GM11168 (cell line): ENCODE results near the gene STARD3NL.
"Not testable (repeated sequence)": the region's sequence is repeated elsewhere in the genome, so short reads cannot be mapped to it uniquely, and the experiment has no call there.

ENCODE experiments used
- in situ Hi-C: fragments of 300-500 bp; cut with MboI; formaldehyde crosslinking; loops from one replicate; pipeline ENCODE4 v1.12.0; 2022; ENCODE audit warnings: low sequenced_read_pairs; ENCODE audit not compliant: unreplicated experiment

STARD3NL gene, protein sequence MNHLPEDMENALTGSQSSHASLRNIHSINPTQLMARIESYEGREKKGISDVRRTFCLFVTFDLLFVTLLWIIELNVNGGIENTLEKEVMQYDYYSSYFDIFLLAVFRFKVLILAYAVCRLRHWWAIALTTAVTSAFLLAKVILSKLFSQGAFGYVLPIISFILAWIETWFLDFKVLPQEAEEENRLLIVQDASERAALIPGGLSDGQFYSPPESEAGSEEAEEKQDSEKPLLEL

DNA sequence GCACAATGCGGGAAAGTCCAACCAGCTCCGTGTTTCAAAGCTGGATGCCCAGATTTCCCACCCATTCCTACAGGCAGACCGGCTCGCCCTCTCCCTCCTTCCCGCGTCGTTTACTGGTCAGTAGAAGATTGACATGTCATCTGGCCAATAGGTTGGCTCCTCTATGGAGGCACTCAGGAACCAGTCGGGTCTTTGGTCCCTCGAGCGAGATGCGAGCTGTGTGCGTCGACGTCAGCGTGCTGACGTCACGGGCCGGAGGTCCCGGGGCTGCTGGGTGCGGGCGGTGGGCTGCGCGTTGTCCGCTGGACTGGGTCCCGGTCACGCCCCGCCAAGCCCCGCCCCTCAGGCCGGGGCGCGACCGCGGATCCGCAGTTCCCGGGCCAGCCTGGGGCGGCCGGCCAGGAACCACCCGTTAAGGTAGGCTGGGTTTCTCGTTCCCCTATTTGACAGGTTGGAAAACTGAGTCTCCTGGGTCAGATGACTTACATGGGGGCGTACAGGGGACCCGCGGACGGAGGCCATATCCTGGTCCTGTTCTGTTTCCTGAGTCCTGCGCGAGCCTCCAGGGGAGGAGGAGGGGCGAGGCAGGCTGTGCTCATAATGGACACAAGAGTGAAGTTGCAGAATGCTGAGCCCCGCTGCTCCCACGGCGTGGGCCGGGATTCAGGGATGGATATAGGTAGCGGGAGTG lies at the start of gene STARD3NL:
STARD3NL (plus strand) TSS at position 242 of the 691 bp plus-strand sequence. CDS start 29,260 bp downstream, outside the sequence.
- in situ Hi-C loops: no loop called here

DNA sequence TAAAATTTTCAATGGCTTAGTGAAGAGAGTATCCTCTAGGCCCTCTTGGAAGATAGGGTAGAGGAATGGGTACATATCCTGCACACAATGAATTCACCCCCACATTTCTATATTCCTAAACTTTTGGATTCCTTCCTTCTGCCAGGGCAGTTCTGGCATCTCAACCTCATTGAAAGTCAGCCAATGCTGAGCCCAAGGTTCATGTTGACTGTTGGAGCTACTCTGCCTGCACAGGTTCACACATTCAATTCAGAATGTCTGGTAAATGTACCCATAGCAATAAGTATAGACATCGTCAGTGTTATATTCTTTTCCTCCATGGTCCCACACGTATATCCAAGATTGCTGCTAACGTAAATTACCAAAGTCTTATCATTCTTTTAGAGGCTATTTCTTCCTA lies 48.9 kb upstream of the STARD3NL start:
- in situ Hi-C loops: no loop called here

DNA sequence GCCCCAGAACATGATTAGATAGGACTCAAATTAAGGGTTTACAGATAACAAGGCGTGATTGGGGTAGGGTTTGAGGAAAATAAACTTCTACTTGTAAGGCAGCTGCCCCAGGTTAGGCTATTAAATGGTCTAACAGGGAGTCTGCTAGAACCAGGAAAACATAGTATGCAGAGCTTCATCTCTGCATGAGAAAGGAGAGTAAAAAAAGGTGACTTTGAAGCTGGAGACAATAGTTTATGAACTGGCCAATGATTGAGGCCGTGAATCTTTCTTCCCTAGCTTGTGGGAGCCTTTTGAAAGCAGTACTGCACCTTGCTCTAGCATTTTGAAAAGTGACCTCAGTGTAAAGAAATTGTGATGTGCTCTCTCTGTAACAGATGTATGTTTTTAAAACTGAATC lies 48.5 kb upstream of the STARD3NL start:
- in situ Hi-C loops: no loop called here

DNA sequence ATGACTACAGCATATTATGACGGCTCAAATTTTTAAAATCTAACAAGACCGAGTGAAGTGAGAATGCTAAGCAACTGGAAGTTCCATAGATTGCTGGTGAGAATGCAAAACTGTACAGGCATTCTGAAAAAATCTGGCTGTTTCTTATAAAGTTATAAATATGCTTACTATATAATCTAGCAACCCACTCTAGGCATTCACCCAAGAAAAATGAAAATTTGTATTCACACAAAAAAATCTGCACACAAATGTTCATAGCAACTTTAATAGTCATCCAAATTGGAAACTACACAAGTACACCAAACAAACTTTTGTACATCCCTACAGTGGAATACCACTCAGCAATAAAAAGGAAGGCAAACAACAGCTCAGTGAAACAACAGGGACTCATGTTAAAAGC lies 39.9 kb upstream of the STARD3NL start:
- in situ Hi-C loops: no loop called here

DNA sequence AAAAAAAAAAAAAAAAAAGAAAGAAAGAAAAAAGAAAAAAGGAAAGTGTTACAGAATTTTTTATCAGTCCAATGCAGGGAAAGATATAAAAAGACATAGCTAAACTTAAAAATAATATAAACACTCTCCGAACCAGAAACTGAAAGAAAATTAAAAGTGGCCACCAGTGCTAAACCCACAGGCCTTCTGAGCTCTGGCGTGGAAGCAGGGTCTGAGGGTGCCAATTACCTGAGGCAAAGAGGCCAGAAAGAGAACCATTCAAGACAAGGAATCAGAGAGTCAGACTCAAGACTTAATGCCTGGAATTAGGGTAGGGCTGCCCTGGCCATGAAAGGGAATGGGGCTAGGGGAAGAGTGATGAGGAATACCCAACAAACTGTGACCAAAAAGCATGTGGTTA lies 36.9 kb upstream of the STARD3NL start:
- in situ Hi-C loops: no loop called here

DNA sequence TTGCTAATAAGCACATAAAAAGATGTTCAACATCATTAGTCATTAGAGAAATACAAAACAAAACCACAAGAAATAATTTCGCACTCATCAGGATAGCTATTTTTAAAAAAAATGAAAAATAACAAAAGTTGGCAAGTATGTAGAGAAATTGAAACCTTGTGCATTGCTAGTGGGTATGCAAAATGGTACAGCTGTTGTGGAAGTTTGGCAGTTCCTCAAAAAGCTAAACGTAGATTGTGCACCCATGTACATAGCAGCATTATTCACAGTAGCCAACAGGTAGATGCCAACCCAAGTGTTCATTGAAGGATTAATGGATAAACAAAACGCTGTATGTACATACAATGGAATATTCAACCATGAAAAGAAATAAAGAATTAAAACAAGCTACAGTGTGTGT lies 35.3 kb upstream of the STARD3NL start:
- in situ Hi-C loops: no loop called here

DNA sequence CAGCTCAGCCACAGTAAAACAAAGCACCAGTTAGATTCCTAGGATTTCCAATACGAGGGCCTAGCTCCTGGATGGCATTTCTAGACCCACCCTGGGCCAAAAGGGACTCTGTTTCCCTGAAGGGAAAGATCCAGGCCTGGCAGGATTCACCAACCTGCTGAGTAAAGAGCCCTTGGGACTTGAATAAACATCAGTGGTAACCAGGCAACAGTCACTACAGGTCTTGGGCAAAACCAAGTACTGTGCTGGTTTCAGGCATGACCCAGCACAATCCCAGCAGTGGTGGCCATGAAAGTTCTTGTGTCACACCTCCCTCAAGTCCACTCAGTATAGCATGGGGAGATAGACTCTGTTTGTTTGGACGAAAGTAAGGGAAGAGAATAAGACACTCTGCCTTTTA lies 31.0 kb upstream of the STARD3NL start:
- in situ Hi-C loops: no loop called here

DNA sequence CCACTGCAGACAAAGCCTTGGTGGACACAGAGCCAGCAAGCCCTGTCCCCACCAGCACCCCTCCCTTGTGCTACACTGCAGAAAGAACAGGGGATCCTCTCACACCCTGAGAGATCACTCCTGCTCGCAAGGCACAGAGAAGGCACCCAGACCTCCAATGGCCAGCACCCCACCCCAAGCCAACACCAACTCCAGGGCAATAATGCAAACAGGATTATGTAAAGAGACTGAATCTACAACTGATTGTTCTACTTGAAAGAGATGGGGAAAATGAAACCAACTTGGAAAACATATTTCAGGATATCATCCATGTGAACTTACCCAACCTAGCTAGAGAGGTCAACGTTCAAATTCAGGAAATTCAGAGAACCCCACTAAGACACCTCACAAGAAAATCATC lies 26.5 kb upstream of the STARD3NL start:
- in situ Hi-C loops: no loop called here

DNA sequence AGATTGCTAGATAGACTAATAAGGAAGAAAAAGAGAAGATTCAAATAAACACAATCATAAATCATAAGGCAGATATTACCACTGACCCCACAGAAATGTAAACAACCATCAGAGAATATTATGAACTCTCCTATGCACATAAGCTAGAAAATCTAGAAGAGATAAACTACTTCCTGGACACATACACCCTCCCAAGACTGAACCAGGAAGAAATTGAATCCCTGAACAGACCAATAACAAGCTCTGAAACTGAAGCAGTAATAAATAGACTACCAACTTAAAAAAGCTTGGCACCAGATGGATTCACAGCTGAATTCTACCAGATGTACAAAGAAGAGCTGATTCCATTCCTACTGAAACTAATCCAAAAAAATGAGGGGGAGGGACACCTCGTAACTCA lies 24.5 kb upstream of the STARD3NL start:
- in situ Hi-C loops: no loop called here

DNA sequence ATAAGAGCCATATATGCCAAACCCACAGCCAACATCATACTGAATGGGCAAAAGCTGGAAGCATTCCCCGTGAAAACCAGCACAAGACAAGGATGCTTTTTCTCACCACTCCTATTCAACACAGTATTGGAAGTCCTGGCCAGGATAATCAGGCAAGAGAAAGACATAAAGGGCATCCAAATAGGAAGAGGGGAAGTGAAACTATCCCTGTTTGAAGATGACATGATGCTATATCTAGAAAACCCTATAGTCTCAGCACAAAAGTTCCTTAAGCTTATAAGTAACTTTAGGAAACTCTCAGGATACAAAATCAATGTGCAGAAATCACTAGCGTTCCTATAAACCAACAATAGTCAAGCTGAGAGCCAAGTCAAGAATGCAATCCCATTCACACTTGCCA lies 23.8 kb upstream of the STARD3NL start:
- in situ Hi-C loops: no loop called here

DNA sequence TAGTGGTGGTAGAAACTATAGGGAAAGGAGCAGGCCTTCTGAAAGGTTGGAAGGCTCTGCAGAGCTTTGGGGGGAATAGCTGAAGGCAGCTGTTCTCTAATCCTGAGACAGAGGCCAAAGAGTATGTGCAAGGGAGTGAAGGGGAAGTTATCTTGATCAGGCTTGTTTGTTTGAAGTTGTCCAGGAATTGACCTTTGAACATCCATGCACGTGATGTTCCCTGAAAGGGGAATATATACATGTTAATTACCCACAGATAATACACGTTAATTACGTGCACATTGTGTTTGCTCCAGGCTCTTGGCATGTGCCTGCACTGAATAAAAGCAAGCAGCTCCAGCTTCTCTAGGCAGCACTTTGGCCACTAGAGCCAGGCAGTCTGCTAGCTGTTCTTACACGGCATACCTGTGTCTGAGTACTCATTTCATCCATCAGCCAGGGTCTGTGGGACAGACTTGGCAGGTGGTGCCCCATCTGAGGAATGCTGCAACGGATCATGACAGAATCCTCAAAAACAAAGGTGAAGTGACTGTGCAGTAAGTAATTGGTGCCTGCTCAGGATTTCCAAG lies 18.0 kb upstream of the STARD3NL start:
- in situ Hi-C loops: no loop called here

DNA sequence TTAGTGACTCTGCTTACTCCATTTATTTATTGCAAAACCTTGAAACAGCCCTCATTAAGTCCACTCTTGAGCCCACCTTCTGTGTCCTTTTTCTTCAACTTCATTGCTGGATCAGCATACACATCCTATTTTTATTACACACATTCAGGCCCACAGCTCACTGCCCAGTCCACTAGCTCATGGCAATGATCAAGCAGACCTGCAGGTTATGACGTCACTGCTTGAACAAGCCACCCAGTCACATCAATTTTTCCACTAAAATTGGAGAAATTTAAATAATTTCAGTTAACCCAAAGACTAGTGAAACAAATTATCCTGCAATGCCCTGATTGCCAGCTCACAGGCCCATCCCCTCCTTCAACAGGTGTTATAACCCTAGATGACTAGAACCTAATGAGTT lies 16.0 kb upstream of the STARD3NL start:
- in situ Hi-C loops: no loop called here

DNA sequence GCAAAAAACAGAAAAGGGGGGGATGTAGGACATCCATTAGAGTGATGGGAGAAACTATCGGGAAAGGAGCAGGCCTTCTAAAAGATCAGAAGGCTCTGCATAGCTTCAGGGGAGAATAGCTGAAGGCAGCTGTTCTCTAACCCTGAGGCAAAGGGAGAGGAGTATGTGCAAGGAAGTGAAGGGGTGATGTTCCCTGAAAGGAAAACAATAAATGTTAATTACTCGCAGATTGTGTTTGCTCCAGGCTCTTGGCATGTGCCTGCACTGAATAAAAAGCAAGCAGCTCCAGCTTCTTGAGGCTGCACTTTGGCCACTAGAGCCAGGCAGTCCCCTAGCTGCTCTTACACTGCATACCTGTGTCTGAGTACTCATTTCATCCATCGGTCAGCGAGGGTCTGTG lies 14.4 kb upstream of the STARD3NL start:
- in situ Hi-C loops: no loop called here

DNA sequence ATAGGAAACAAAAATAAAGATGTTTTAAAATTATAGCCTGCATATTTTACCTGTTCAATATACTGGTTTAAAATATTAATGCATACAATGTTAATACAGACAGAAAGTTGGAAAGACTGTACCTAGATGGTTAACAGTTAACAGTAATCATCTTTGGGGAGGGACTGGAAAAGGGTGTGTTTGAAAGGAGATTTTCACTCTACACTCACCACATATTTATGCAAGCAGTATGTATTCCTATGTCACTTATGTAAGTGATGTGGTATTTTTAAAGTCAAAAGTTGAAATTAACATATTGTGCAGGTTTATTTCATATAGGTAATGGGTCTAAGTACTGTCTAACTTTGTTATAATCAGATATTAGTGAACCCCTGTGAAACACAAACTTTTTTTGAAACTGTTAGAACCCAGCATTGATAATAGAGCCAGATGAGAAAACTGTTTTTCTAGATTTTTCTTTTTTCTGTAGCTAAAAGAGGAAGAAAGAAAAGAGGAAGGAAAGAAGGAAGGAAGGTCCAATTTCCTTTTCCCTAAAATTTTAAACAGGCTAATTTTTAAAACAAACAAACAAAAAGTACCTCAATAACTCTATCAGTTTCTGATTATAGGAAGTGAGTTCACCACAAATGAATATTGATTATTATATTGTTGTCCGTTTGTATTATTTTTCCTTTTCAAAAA lies 9.0 kb upstream of the STARD3NL start:
- in situ Hi-C loops: no loop called here

DNA sequence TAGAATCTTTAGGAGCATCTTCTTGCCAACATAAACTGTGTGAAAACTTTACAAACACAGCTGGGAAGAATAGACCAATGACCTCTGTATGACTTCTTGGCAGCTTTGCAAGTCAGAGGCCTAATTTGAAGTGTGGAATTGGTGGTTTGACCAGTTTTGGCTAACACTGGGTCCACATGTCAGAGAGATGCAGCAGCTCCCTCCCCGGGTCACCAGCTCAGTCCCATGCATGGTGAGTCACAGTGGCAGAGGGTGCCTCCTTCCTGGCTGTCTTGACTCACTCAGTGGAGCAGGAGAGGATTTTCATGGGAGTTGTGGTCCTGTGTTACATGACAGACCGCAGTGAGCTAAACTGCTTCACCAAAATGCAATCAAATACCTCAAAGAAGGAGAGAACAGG lies 8.2 kb upstream of the STARD3NL start:
- in situ Hi-C loops: no loop called here

DNA sequence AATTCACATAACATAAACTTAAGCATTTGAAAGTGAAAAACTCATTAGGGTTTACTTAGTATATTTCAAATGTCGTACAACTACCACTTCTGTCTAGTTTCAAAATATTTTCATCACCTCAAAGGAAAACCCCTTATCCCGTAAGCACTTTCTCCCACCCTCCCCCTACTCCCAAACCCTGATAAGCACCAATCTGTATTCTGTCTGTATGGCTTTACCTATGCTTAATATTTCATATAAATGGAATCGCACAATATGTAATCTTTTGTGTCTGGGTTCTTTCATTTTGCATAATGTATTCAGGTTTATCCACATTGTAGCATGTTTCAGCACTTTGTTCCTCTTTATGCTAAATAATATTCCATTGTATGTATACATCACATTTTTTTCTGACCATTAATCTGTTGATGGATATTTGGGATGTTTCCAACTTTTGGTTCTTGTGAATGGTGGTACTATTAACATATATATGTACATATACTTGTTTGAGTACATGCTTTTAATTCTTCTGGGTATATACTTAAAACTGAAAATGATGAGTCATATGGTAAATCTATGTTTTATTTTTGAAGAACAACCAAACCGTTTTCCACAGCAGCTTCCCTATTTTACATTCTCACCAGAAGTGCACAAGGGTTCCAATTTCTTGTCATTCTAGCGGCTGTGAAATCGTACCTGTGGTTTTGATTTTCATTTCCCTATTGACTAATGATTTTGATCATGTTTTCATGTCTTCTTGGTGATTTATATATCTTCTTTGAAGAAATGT lies 6.2 kb upstream of the STARD3NL start:
- in situ Hi-C loops: no loop called here

DNA sequence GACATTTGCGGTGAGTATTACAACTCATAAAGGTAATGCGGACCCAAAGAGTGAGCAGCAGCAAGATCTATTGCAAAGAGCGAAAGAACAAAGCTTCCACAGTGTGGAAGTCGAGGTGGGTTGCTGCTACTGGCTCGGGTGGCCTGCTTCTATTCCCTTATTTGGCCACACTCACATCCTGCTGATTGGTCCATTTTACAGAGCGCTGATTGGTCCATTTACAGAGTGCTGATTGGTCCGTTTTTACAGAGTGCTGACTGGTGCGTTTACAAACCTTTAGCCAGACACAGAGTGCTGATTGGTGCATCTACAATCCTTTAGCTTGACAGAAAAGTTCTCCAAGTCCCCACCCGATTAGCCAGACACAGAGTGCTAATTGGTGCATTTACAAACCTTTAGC lies 2.5 kb upstream of the STARD3NL start:
- in situ Hi-C loops: not testable (repeated sequence)

DNA sequence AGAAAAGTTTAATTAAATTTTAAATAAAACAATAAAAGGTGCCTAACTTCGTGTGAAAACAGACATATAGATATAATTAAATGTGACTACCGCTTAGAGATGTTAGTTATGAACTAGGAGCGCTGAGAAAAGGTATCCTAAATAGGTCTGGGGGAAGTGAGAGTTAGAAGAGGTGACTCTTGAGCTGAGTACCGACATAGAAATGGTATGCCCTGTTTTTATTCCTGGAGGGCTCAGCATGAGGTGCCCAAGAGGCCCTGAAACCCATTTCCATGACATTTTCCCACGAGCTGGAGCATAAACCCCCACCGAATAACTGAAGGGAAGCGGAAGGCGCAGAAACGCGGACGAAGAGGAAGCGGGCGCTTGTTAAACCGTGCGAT lies 433 bp upstream of the STARD3NL start:
- in situ Hi-C loops: no loop called here

DNA sequence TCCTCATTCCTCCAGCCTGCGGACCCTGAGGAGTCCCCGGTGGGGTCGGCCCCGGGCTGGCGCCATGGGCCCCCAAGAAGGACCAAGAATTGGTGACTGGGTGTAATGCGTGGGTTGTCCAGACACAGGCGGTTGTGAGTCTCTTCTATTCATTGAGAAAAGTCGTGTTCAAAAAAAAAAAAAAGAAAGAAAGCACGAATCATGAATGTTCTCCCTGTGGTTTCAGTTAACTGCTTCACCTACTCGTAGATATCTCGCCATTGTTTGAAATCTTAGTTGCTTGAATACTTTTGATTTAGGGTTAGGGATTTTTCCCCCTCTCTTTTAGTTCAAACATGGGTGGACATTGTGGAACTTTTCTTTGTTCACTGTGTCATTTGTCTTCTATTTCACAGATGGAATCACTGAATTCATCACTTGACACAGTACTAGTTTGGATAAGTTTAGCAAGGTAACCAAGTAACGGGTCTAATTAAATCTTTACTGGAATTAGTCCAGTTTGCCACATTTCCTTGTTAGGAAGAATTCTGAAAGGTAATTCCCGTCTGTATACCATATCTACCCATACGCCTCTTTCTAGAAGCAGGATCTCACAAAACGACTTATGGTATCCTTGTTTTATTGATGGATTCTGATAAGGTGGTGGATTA lies 775 bp downstream of the STARD3NL start:
- in situ Hi-C loops: no loop called here

DNA sequence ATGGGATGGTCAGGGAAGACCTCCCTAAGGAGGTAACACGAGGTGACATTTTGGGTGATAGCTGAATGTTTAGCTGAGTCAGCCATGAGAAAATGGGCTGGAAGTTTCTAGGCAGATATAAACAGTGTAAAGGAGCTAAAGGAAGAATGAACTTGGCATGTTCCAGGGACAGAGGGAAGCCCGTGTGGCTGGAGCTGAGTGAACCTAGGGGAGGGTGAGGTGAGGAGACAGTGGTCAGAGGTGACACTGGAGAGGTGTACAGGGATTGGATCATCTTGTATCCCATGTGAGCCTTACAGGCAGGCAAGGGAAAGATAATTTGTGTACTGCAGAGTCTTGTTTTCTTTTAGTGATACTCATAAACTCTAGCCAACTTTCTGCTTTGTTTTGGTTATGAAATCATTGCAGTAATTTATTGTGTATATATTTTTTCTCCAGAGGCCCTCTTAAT lies 1.8 kb downstream of the STARD3NL start:
- in situ Hi-C loops: no loop called here
